GM12878 (cell line): ENCODE measurements around the gene LYSMD2.

Experiments used
- CHD2 ChIP-seq: IDR thresholded peaks from 2 replicates; pipeline ENCODE4 v1.6.1; 2011; ENCODE audit warnings: low read depth, low read length, improper control_type of control experiment, borderline replicate concordance
- EP300 ChIP-seq, 2 experiments: fragments of 150-350 bp in 1 of 2; IDR thresholded peaks; 2 replicates each; pipeline ENCODE4 v1.6.1; 2011 to 2012; ENCODE audit warnings: low read depth in 2 of 2, low read length in 2 of 2, borderline replicate concordance in 1 of 2, improper control_type of control experiment in 1 of 2, inconsistent platforms in 1 of 2; ENCODE audit not compliant: control insufficient read depth in 1 of 2
- REST ChIP-seq: IDR thresholded peaks from 2 replicates; pipeline ENCODE4 v1.6.1; 2012; ENCODE audit warnings: mild to moderate bottlenecking, low read depth, low read length
- SMC3 ChIP-seq: IDR thresholded peaks from 2 replicates; pipeline ENCODE4 v1.6.1; 2011; ENCODE audit warnings: low read length, improper control_type of control experiment, borderline replicate concordance
- SP1 ChIP-seq: IDR thresholded peaks from one replicate; pipeline ENCODE4 v1.6.1; 2011; ENCODE audit warnings: low read depth, low read length

DNA sequence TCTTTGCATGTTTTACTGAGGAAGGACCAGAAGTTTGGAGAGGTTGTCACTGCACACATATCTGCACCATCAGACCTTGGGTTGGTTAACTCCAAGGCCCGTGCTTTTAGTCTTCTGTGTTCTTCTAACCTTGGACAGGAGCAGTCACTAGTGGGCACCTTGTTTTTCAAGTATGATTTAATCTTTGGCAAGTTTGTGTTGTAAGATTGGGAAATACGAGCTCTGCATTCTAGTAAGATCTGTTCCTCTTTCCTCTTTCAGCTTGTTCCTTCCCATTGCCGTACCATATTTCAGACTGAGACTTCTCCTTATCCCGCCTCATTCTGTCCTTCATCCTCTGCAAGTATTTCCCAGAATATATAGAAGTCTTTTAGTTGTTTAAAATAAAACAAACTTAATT is 19.0 kb upstream of the LYSMD2 start:
- TF ChIP-seq EP300 (IDR thresholded peaks at IDR 0.05; ENCODE audit: borderline replicate concordance in 1 of 2, control insufficient read depth in 1 of 2, low read depth in 2 of 2, low read length in 2 of 2) (no peak), SP1 (no peak), SMC3 (no peak), CHD2 (no peak), REST (no peak)
